GM21619 (cell line): Measurements from ENCODE around the gene RGS5.

Experiments used
- ATAC-seq: cut with Tn5 transposase; IDR thresholded peaks from one replicate; pipeline ENCODE4 v1.9.1; 2021; ENCODE audit not compliant: unreplicated experiment

Gene RGS5

DNA sequence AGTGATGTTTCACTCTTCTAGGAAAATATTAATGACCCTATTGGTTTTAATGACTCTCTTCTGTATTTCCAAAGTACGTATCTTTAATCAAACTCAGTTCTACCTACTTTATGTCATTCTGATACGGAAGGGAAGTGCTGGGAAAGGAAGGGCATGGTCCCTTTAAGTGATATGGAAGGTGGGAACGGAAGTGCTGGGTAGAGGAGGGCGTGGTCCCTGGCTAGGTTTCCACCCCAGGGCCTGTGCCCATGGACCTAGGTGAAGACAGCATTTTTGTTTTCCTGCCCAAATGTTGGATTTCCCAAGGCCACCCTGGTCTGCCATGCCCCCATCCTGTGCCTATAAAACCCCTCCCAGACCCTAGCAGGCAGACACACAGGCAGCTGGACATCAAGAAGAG, 109.5 kb downstream of the RGS5 start:
- no peak for ATAC-seq
